ENCODE results near the gene PCSK6.

- TF ChIP-seq SIRT6 (IDR thresholded peaks at IDR 0.05; ENCODE audit: low read length): no peak
- TF ChIP-seq CTCF (IDR thresholded peaks at IDR 0.05; ENCODE audit: control extremely low read depth in 1 of 3, insufficient read depth in 1 of 3, low read depth in 1 of 3, low read length in 3 of 3): no peak
- TF ChIP-seq MAX (IDR thresholded peaks at IDR 0.05): no peak
Measured at GRCh38 chr15:101444015-101444414, 45.5 kb downstream of the PCSK6 start.

Data from H1 (cell line).